HG02885 (cell line): ENCODE measurements around the gene RBPJ.

Experiments
- ATAC-seq: cut with Tn5 transposase; IDR thresholded peaks from one replicate; pipeline ENCODE4 v1.9.1; 2021; ENCODE audit warnings: mild to moderate bottlenecking; ENCODE audit not compliant: unreplicated experiment, poor library complexity

Gene RBPJ

GRCh38 chr4:26476545-26476944 is 155.7 kb downstream of the RBPJ start:
- ATAC-seq: no peak

GRCh38 chr4:26478330-26478729 is 157.5 kb downstream of the RBPJ start:
- ATAC-seq: no peak

GRCh38 chr4:26482508-26483462 is 162.0 kb downstream of the RBPJ start:
- no peak for ATAC-seq

GRCh38 chr4:26484032-26484515 is 163.3 kb downstream of the RBPJ start:
- ATAC-seq: no peak

GRCh38 chr4:26484516-26484915 is 163.7 kb downstream of the RBPJ start:
- no peak for ATAC-seq
